ENCODE data around the gene COL16A1. TPM values are rescaled to one million over a fixed set of nuclear protein-coding genes. Genes with fewer than 3 reads are reported as not detected.

COL16A1 gene
- total RNA-seq, 4 donors from 2014 or later = 79.7 to 128 (median 94.7) TPM

DNA sequence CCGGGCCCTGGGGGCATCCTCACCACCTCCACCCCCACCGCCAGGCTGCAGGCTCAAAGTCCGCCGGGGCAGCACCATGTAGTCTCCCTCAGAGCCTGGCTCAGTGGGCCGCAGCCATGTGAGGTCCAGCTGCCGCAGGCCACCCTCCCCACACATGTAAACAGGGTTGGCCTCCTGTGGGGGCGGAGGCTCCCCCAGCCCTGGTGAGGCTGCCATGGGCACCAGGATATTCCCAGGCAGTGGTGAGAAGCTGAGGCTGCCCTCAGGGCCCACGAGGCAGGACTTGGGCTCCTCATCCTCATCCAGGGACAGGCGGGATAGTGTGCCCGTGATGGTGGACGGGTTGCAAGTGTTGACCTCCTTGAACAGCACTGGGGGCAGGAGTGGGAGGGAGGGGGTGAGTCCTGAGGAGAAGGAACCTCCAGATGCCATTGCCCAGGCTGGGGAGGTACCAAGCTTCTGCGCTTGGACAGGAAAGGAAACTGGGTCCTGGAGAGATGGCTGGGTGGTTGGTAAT is 27.3 kb upstream of the COL16A1 start:
- TF ChIP-seq POLR2A (IDR thresholded peaks at IDR 0.05) = no peak
- TF ChIP-seq, protein P1, sequence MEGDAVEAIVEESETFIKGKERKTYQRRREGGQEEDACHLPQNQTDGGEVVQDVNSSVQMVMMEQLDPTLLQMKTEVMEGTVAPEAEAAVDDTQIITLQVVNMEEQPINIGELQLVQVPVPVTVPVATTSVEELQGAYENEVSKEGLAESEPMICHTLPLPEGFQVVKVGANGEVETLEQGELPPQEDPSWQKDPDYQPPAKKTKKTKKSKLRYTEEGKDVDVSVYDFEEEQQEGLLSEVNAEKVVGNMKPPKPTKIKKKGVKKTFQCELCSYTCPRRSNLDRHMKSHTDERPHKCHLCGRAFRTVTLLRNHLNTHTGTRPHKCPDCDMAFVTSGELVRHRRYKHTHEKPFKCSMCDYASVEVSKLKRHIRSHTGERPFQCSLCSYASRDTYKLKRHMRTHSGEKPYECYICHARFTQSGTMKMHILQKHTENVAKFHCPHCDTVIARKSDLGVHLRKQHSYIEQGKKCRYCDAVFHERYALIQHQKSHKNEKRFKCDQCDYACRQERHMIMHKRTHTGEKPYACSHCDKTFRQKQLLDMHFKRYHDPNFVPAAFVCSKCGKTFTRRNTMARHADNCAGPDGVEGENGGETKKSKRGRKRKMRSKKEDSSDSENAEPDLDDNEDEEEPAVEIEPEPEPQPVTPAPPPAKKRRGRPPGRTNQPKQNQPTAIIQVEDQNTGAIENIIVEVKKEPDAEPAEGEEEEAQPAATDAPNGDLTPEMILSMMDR (IDR thresholded peaks at IDR 0.05) = no peak
- intact Hi-C loops (cut with DNase I; ENCODE audit: low total_unique reads) = no loop called here
- WGBS, 2 donors = 83 to 92% methylated on average over 7 to 11 of the region's 12 CpGs
- no peak for DNase-seq (ENCODE audit: low spot score in 2 of 2)
- no peak overlapping the region for H3K4me3 ChIP-seq (ENCODE audit: low read depth, poor library complexity, severe bottlenecking)

DNA sequence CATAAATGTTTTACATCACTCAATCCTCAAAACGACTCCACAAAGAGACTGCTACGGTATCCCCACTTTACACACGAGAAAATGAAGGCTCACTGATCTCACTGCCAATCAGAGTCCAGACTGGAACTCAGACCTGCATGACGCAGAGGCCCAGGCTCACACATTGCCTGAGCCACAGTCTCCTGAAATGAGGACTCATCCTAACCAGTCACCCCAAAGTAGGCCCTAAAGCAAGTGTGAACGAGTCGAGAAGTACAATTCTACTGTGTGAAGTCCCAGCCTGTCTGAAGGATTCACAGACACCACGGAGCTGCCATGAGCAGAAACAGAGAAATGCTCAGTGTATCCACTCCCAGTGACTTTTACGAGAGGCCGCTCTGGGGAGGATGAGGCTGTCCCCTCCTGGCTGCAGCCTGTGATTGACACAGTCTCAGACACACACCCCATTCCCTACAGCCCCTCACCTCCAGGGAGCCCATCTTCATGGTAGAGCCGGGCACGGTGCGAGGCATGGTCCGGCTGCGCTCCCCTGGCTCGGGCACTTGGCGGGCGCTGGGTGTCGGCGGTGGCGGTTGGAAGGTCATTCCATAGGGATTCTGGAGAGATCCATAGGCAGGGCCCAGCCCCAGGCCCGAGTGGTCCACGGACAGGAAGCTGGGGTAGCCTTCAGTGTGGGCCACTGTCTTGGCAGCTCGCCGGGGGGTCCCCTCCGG is 26.7 kb upstream of the COL16A1 start:
- DNase-seq (ENCODE audit: low spot score in 2 of 2) = no peak

DNA sequence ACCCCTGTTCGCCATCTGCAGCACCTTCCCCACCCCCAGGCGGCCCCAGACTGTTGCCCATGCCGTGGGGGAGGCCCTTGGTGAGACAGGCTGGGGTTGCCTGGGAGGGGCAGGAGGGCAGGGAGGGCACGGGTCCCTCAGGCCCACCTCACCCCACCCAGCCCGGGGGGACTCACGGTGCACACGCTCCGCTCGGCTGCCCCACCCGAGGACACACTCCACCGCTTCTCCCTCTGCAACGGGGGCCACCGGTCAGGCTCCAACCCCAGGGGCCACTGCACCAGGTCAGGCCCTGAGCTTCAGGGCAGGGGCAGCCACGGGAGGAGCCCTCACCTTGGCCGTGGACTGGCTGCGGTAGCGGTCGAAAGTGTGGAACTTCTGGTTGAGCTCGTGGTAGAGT is 24.0 kb upstream of the COL16A1 start:
- H3K4me3 ChIP-seq (ENCODE audit: low read depth, poor library complexity, severe bottlenecking) = no peak overlapping the region
- intact Hi-C loops (cut with DNase I; ENCODE audit: low total_unique reads) = no loop called here
- no peak for TF ChIP-seq POLR2A (IDR thresholded peaks at IDR 0.05)
- TF ChIP-seq, protein P1 (IDR thresholded peaks at IDR 0.05) = no peak
- 85 to 90% methylated on average over 9 to 13 of the region's 19 CpGs for WGBS, 2 donors
- DNase-seq (ENCODE audit: low spot score in 2 of 2) = no peak

More for the DNA sequence above, 26.7 kb upstream of the COL16A1 start:
- WGBS, 2 donors = 83 to 88% methylated on average over 9 to 20 of the region's 25 CpGs
- no peak overlapping the region for H3K4me3 ChIP-seq (ENCODE audit: low read depth, poor library complexity, severe bottlenecking)
- TF ChIP-seq, protein P1 (IDR thresholded peaks at IDR 0.05) = no peak
- no peak for TF ChIP-seq POLR2A (IDR thresholded peaks at IDR 0.05)
- intact Hi-C loops (cut with DNase I; ENCODE audit: low total_unique reads) = no loop called here

DNA sequence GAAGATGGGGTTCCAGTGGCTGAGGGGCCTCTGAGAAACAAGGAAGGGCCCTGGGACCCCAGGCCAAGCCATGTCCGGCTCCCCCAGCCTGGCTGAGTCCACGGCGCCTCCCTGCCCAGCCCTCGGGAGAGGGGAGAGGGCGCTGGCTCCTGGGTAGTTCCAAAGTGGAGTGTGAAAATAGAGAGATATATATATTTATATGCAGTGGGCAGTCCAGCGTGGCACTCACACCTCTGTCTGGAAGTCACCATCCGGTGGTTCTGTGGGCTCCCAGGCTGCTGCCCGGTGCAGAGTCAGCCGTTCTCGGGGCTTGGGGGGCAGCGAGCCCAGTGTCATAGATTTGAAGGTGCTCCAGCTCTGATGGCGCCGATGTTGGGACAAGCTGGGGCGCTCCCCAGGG is 23.4 kb upstream of the COL16A1 start:
- WGBS, 2 donors = 81 to 89% methylated on average over 10 to 13 of the region's 14 CpGs
- no peak for TF ChIP-seq POLR2A (IDR thresholded peaks at IDR 0.05)
- TF ChIP-seq, protein P1 (IDR thresholded peaks at IDR 0.05) = no peak

DNA sequence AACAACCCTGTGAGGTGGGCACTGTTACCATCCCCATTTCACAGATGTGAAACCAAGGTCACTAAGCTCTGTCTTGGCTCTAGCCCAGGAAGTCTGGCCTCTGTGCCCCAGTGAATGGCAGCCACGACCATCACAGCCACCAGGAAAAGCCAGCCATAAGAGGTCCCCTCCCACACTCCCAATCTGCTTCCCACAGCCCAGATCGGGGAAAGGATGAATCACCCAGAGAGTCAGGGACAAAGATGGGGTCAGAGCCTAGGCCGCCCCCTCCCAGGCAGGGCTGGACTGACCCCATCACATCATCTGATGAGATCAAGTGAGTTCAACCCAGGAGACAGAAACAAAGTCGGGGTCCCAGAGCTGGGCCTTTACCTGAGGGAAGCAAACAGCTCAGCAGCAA is 22.9 kb upstream of the COL16A1 start:
- intact Hi-C loops (cut with DNase I; ENCODE audit: low total_unique reads) = no loop called here
- no peak for DNase-seq (ENCODE audit: low spot score in 2 of 2)
- TF ChIP-seq POLR2A (IDR thresholded peaks at IDR 0.05) = no peak
- WGBS, 2 donors = 57 to 61% methylated on average over 4 of the region's 4 CpGs
- no peak overlapping the region for H3K4me3 ChIP-seq (ENCODE audit: low read depth, poor library complexity, severe bottlenecking)

More for the DNA sequence above, 23.4 kb upstream of the COL16A1 start:
- DNase-seq (ENCODE audit: low spot score in 2 of 2) = no peak
- H3K4me3 ChIP-seq (ENCODE audit: low read depth, poor library complexity, severe bottlenecking) = no peak overlapping the region
- intact Hi-C loops (cut with DNase I; ENCODE audit: low total_unique reads) = no loop called here

DNA sequence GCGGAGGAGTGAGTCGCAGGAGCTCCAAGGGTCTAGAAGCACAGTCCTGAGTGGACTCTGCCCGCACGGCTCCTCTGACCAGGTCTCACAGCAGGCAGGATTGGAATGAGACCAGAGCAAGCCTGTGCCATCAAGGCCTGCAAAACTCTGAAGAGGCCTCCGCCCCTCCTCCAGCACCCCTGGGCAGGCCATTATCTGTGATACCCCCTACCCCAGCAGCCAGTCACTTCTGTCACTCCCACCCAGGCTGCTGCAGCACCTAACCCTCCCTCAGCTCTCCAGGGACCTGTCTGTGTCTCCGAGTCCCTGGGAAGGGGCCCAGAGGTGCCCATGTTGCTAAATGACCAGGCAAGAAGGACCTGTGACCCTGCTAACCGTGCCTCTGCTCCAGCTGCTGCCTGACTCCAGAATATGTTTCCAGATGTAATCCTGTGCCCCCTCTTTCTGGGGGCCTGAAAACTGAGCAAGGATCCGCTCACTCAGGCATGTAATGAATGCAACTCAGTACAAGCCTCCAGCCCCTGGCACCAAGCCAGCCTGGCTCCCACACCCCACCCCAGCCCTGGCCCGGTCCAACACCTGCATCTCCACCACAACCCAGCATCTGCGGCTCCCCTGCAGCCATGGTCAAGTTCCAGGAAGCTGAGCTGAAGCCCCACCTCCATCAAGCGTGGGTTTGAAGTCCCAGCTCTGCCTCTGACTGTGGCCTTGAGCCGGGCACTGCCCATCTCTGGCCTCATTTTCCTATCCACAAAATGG is 22.1 kb upstream of the COL16A1 start:
- intact Hi-C loops (cut with DNase I; ENCODE audit: low total_unique reads) = no loop called here
- WGBS, 2 donors = 74 to 77% methylated on average over 11 to 12 of the region's 12 CpGs
- H3K4me3 ChIP-seq (ENCODE audit: low read depth, poor library complexity, severe bottlenecking) = no peak overlapping the region
- no peak for DNase-seq (ENCODE audit: low spot score in 2 of 2)
- TF ChIP-seq POLR2A (IDR thresholded peaks at IDR 0.05) = no peak
- TF ChIP-seq, protein P1 (IDR thresholded peaks at IDR 0.05) = no peak

Measured in lower leg skin (tissue), 4 donors.